Astrocyte (in vitro differentiated cells and primary cell): Measurements from ENCODE around the gene AGAP5.
"Not testable (repeated sequence)": the region's sequence is repeated elsewhere in the genome, so short reads cannot be mapped to it uniquely, and the experiment has no call there.

ENCODE experiments used
- EZH2 ChIP-seq: IDR thresholded peaks from 2 replicates; pipeline ENCODE4 v1.6.1; 2012; ENCODE audit warnings: mild to moderate bottlenecking, low read length, inconsistent platforms; ENCODE audit not compliant: insufficient read depth
- TF ChIP-seq, protein P1 (sequence below): IDR thresholded peaks from 2 replicates; pipeline ENCODE4 v1.5.1; 2011; ENCODE audit warnings: low read depth, mild to moderate bottlenecking, inconsistent platforms, low read length, moderate library complexity; ENCODE audit not compliant: insufficient read depth

DNA sequence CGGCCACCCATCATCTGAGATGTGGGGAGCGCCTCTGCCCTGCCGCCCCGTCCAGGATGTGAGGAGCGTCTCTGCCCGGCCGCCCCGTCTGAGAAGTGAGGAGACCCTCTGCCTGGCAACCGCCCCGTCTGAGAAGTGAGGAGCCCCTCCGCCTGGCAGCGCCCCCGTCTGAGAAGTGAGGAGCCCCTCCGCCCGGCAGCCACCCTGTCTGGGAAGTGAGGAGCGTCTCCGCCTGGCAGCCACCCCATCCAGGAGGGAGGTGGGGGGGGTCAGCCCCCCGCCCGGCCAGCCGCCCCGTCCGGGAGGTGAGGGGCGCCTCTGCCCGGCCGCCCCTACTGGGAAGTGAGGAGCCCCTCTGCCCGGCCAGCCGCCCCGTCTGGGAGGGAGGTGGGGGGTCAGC lies 8.3 kb downstream of the AGAP5 start:
- TF ChIP-seq, protein P1, sequence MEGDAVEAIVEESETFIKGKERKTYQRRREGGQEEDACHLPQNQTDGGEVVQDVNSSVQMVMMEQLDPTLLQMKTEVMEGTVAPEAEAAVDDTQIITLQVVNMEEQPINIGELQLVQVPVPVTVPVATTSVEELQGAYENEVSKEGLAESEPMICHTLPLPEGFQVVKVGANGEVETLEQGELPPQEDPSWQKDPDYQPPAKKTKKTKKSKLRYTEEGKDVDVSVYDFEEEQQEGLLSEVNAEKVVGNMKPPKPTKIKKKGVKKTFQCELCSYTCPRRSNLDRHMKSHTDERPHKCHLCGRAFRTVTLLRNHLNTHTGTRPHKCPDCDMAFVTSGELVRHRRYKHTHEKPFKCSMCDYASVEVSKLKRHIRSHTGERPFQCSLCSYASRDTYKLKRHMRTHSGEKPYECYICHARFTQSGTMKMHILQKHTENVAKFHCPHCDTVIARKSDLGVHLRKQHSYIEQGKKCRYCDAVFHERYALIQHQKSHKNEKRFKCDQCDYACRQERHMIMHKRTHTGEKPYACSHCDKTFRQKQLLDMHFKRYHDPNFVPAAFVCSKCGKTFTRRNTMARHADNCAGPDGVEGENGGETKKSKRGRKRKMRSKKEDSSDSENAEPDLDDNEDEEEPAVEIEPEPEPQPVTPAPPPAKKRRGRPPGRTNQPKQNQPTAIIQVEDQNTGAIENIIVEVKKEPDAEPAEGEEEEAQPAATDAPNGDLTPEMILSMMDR: not testable (repeated sequence)
- TF ChIP-seq EZH2: not testable (repeated sequence)
